ENCODE data around the gene ZFR2. TPM values are rescaled to one million over a fixed set of nuclear protein-coding genes. Genes with fewer than 3 reads are reported as not detected.

ZFR2 gene
- not detected for total RNA-seq
- polyA plus RNA-seq = not detected
- long read RNA-seq, donor 1 = 0 reads
- long read RNA-seq, donor 2 = 0 reads

- Histone ChIP-seq H3K27me3 (ENCODE audit: control insufficient read depth in 1 of 2, insufficient read depth in 2 of 2, low read length in 1 of 2) (no peaks in the 10 kb centered on the region), H3K27ac (ENCODE audit: low read depth in 1 of 2, low read length in 2 of 2) (no peak within 1 kb of the TSS), H3K9me3 (ENCODE audit: control insufficient read depth, low read length) (no peaks in the 10 kb centered on the region), H3K4me3 (ENCODE audit: low read length in 2 of 2) (no peak within 1 kb of the TSS), H3K36me3 (ENCODE audit: control insufficient read depth in 1 of 2, insufficient read depth in 2 of 2, low read length in 1 of 2) (no peaks in the 10 kb centered on the region), H3K4me1 (ENCODE audit: control insufficient read depth in 1 of 2, insufficient read depth in 2 of 2, low read length in 2 of 2) (no peaks in the 10 kb centered on the region)
- intact Hi-C loops (cut with DNase I) = no loop called here
- 7% methylated on average over 45 to 62 of the region's 62 CpGs for WGBS, 2 donors
- DNase-seq = no peak
- no peak for ATAC-seq (ENCODE audit: low FRiP score)
Observed at GRCh38 chr19:3868770-3869456, at the start of gene ZFR2. Gene ZFR2 (minus strand): TSS chr19:3869038. CDS start chr19:3869017, 21 bp downstream.

GRCh38 chr19:3916033-3916432, 47.2 kb upstream of the ZFR2 start:
- no peak for DNase-seq
- 94% methylated on average over 5 of the region's 5 CpGs for WGBS, 2 donors

GRCh38 chr19:3914199-3914598, 45.4 kb upstream of the ZFR2 start:
- intact Hi-C loops (cut with DNase I) = no loop called here
- ATAC-seq (ENCODE audit: low FRiP score) = no peak
- 76 to 82% methylated on average over 7 to 9 of the region's 9 CpGs for WGBS, 2 donors

More at GRCh38 chr19:3916033-3916432, 47.2 kb upstream of the ZFR2 start:
- intact Hi-C loops (cut with DNase I) = no loop called here
- Histone ChIP-seq H3K27me3 (ENCODE audit: control insufficient read depth in 1 of 2, insufficient read depth in 2 of 2, low read length in 1 of 2) (no peaks in the 10 kb centered on the region), H3K4me1 (ENCODE audit: control insufficient read depth in 1 of 2, insufficient read depth in 2 of 2, low read length in 2 of 2) (no peaks in the 10 kb centered on the region), H3K4me3 (ENCODE audit: low read length in 2 of 2) (no peak overlapping the region), H3K9me3 (ENCODE audit: control insufficient read depth, low read length) (peaks cover 1% of the 10 kb centered on the region), H3K27ac (ENCODE audit: low read depth in 1 of 2, low read length in 2 of 2) (no peak overlapping the region), H3K36me3 (ENCODE audit: control insufficient read depth in 1 of 2, insufficient read depth in 2 of 2, low read length in 1 of 2) (no peaks in the 10 kb centered on the region)
- ATAC-seq (ENCODE audit: low FRiP score) = no peak

GRCh38 chr19:3910105-3910504, 41.3 kb upstream of the ZFR2 start:
- H3K27ac ChIP-seq (ENCODE audit: low read depth in 1 of 2, low read length in 2 of 2) = no peak overlapping the region
- DNase-seq = no peak
- intact Hi-C loops (cut with DNase I) = no loop called here
- no peak for ATAC-seq (ENCODE audit: low FRiP score)
- no peaks in the 10 kb centered on the region for H3K36me3 ChIP-seq (ENCODE audit: control insufficient read depth in 1 of 2, insufficient read depth in 2 of 2, low read length in 1 of 2)
- no peaks in the 10 kb centered on the region for H3K9me3 ChIP-seq (ENCODE audit: control insufficient read depth, low read length)
- H3K27me3 ChIP-seq (ENCODE audit: control insufficient read depth in 1 of 2, insufficient read depth in 2 of 2, low read length in 1 of 2) = no peaks in the 10 kb centered on the region
- WGBS, 2 donors = 99 to 100% methylated on average over 1 of the region's 1 CpG
- H3K4me1 ChIP-seq (ENCODE audit: control insufficient read depth in 1 of 2, insufficient read depth in 2 of 2, low read length in 2 of 2) = no peaks in the 10 kb centered on the region
- no peak overlapping the region for H3K4me3 ChIP-seq (ENCODE audit: low read length in 2 of 2)

More at GRCh38 chr19:3914199-3914598, 45.4 kb upstream of the ZFR2 start:
- DNase-seq = no peak
- no peaks in the 10 kb centered on the region for H3K4me1 ChIP-seq (ENCODE audit: control insufficient read depth in 1 of 2, insufficient read depth in 2 of 2, low read length in 2 of 2)
- no peaks in the 10 kb centered on the region for H3K27me3 ChIP-seq (ENCODE audit: control insufficient read depth in 1 of 2, insufficient read depth in 2 of 2, low read length in 1 of 2)
- H3K4me3 ChIP-seq (ENCODE audit: low read length in 2 of 2) = no peak overlapping the region
- no peak overlapping the region for H3K27ac ChIP-seq (ENCODE audit: low read depth in 1 of 2, low read length in 2 of 2)
- H3K9me3 ChIP-seq (ENCODE audit: control insufficient read depth, low read length) = no peaks in the 10 kb centered on the region
- no peaks in the 10 kb centered on the region for H3K36me3 ChIP-seq (ENCODE audit: control insufficient read depth in 1 of 2, insufficient read depth in 2 of 2, low read length in 1 of 2)

GRCh38 chr19:3908266-3909054, 39.6 kb upstream of the ZFR2 start:
- Histone ChIP-seq H3K4me1 (ENCODE audit: control insufficient read depth in 1 of 2, insufficient read depth in 2 of 2, low read length in 2 of 2) (no peaks in the 10 kb centered on the region), H3K4me3 (ENCODE audit: low read length in 2 of 2) (no peak overlapping the region), H3K27ac (ENCODE audit: low read depth in 1 of 2, low read length in 2 of 2) (no peak overlapping the region), H3K9me3 (ENCODE audit: control insufficient read depth, low read length) (no peaks in the 10 kb centered on the region), H3K27me3 (ENCODE audit: control insufficient read depth in 1 of 2, insufficient read depth in 2 of 2, low read length in 1 of 2) (no peaks in the 10 kb centered on the region), H3K36me3 (ENCODE audit: control insufficient read depth in 1 of 2, insufficient read depth in 2 of 2, low read length in 1 of 2) (no peaks in the 10 kb centered on the region)
- intact Hi-C loops (cut with DNase I) = no loop called here
- DNase-seq (no peak), ATAC-seq (ENCODE audit: low FRiP score) (no peak)
- WGBS, 2 donors = 76 to 79% methylated on average over 14 of the region's 14 CpGs

GRCh38 chr19:3907626-3908265, 38.9 kb upstream of the ZFR2 start:
- Histone ChIP-seq H3K4me3 (ENCODE audit: low read length in 2 of 2) (no peak overlapping the region), H3K27ac (ENCODE audit: low read depth in 1 of 2, low read length in 2 of 2) (no peak overlapping the region), H3K36me3 (ENCODE audit: control insufficient read depth in 1 of 2, insufficient read depth in 2 of 2, low read length in 1 of 2) (no peaks in the 10 kb centered on the region), H3K4me1 (ENCODE audit: control insufficient read depth in 1 of 2, insufficient read depth in 2 of 2, low read length in 2 of 2) (no peaks in the 10 kb centered on the region), H3K27me3 (ENCODE audit: control insufficient read depth in 1 of 2, insufficient read depth in 2 of 2, low read length in 1 of 2) (no peaks in the 10 kb centered on the region), H3K9me3 (ENCODE audit: control insufficient read depth, low read length) (no peaks in the 10 kb centered on the region)
- WGBS, 2 donors = 84 to 87% methylated on average over 50 of the region's 50 CpGs
- intact Hi-C loops (cut with DNase I) = no loop called here
- DNase-seq = no peak
- no peak for ATAC-seq (ENCODE audit: low FRiP score)

- no peak for ATAC-seq (ENCODE audit: low FRiP score)
- Histone ChIP-seq H3K36me3 (ENCODE audit: control insufficient read depth in 1 of 2, insufficient read depth in 2 of 2, low read length in 1 of 2) (no peaks in the 10 kb centered on the region), H3K4me3 (ENCODE audit: low read length in 2 of 2) (no peak overlapping the region), H3K9me3 (ENCODE audit: control insufficient read depth, low read length) (no peaks in the 10 kb centered on the region), H3K27me3 (ENCODE audit: control insufficient read depth in 1 of 2, insufficient read depth in 2 of 2, low read length in 1 of 2) (no peaks in the 10 kb centered on the region), H3K27ac (ENCODE audit: low read depth in 1 of 2, low read length in 2 of 2) (no peak overlapping the region), H3K4me1 (ENCODE audit: control insufficient read depth in 1 of 2, insufficient read depth in 2 of 2, low read length in 2 of 2) (no peaks in the 10 kb centered on the region)
- intact Hi-C loops (cut with DNase I) = no loop called here
- 88 to 92% methylated on average over 8 of the region's 8 CpGs for WGBS, 2 donors
- DNase-seq = no peak
Observed at GRCh38 chr19:3904233-3904632, 35.4 kb upstream of the ZFR2 start.

- Histone ChIP-seq H3K36me3 (ENCODE audit: control insufficient read depth in 1 of 2, insufficient read depth in 2 of 2, low read length in 1 of 2) (no peaks in the 10 kb centered on the region), H3K27ac (ENCODE audit: low read depth in 1 of 2, low read length in 2 of 2) (no peak overlapping the region), H3K4me3 (ENCODE audit: low read length in 2 of 2) (no peak overlapping the region), H3K4me1 (ENCODE audit: control insufficient read depth in 1 of 2, insufficient read depth in 2 of 2, low read length in 2 of 2) (no peaks in the 10 kb centered on the region), H3K27me3 (ENCODE audit: control insufficient read depth in 1 of 2, insufficient read depth in 2 of 2, low read length in 1 of 2) (no peaks in the 10 kb centered on the region), H3K9me3 (ENCODE audit: control insufficient read depth, low read length) (no peaks in the 10 kb centered on the region)
- ATAC-seq (ENCODE audit: low FRiP score) (no peak), DNase-seq (no peak)
- 78 to 83% methylated on average over 15 of the region's 15 CpGs for WGBS, 2 donors
- intact Hi-C loops (cut with DNase I) = no loop called here
Observed at GRCh38 chr19:3902317-3902973, 33.6 kb upstream of the ZFR2 start.

Data from aorta (tissue), 5 donors.